SK-N-SH (cell line): ENCODE measurements around the gene ATP5PF. TPM values are rescaled to one million over a fixed set of nuclear protein-coding genes. Genes with fewer than 3 reads are reported as not detected.

Source experiments
- CTCF ChIA-PET: fragments of 300-600, 350-600 bp; formaldehyde crosslinking; extraction: SDS; loops from one replicate; lab custom pipeline; 2021; lab: Yijun Ruan, JAX
- POLR2A ChIA-PET: fragments of 350-600 bp; sonication (Branson Sonifier 250); formaldehyde crosslinking; extraction: SDS; loops from one replicate; lab custom pipeline; 2020; ENCODE audit warnings: antibody characterized with exemption, inconsistent platforms; lab: Yijun Ruan, JAX
- DNase-seq: peaks from one replicate; pipeline ENCODE4 v3.0.0; 2012
- H2AFZ ChIP-seq: fragments of 200-600 bp; sonication (generic); 2 replicates; pipeline ENCODE4 v1.8.1; 2016; ENCODE audit warnings: antibody characterized with exemption, mild to moderate bottlenecking, low read depth
- H3F3A ChIP-seq: fragments of 200-600 bp; sonication (generic); replicated peaks from 2 replicates; pipeline ENCODE3; 2016; ENCODE audit warnings: antibody characterized with exemption, mild to moderate bottlenecking; ENCODE audit not compliant: insufficient read depth
- H3K27ac ChIP-seq, 2 experiments: fragments of 200-500 bp in 1 of 2; fragments of 200-600 bp in 1 of 2; sonication (Bioruptor generic) in 1 of 2; sonication (generic), shearing (Covaris generic) in 1 of 2; 2 replicates each; pipeline versions ENCODE4 v1.5.1 to v1.6.1; 2014 to 2016; ENCODE audit warnings: low read depth in 2 of 2, inconsistent platforms in 1 of 2, low read length in 1 of 2, mild to moderate bottlenecking in 1 of 2, mixed read lengths in 1 of 2
- H3K27me3 ChIP-seq: fragments of 200-600 bp; sonication (generic), shearing (Covaris generic); 2 replicates; pipeline ENCODE4 v1.6.1; 2016; ENCODE audit warnings: mixed run types; ENCODE audit not compliant: insufficient read depth
- H3K36me3 ChIP-seq, 2 experiments: fragments of 200-500 bp in 1 of 2; fragments of 200-600 bp in 1 of 2; sonication (Bioruptor generic) in 1 of 2; sonication (generic) in 1 of 2; replicated peaks in 1 of 2; 2 replicates each; pipeline versions ENCODE3 to v1.5.1; 2014 to 2016; ENCODE audit warnings: low read length in 1 of 2, mild to moderate bottlenecking in 1 of 2; ENCODE audit not compliant: insufficient read depth in 2 of 2, control insufficient read depth in 1 of 2
- H3K4me1 ChIP-seq, 2 experiments: fragments of 200-500 bp in 1 of 2; fragments of 200-600 bp in 1 of 2; sonication (Bioruptor generic) in 1 of 2; sonication (generic), shearing (Covaris generic) in 1 of 2; 2 replicates each; pipeline versions ENCODE4 v1.5.1 to v1.6.1; 2014 to 2016; ENCODE audit warnings: low read depth in 1 of 2, low read length in 1 of 2, mixed run types in 1 of 2; ENCODE audit not compliant: insufficient read depth in 2 of 2, control insufficient read depth in 1 of 2
- H3K4me2 ChIP-seq: fragments of 200-600 bp; sonication (generic), shearing (Covaris generic); 2 replicates; pipeline ENCODE4 v1.6.1; 2017; ENCODE audit warnings: mixed run types
- H3K4me3 ChIP-seq, 2 experiments: fragments of 200-500 bp in 1 of 2; fragments of 200-600 bp in 1 of 2; sonication (Bioruptor generic) in 1 of 2; sonication (generic), shearing (Covaris generic) in 1 of 2; 2 replicates each; pipeline versions ENCODE4 v1.5.1 to v1.8.1; 2014 to 2016; ENCODE audit warnings: low read depth in 2 of 2, inconsistent platforms in 1 of 2, low read length in 1 of 2, mild to moderate bottlenecking in 1 of 2, mixed read lengths in 1 of 2, moderate library complexity in 1 of 2
- H3K79me2 ChIP-seq: fragments of 200-600 bp; sonication (generic); 2 replicates; pipeline ENCODE4 v1.8.1; 2017; ENCODE audit warnings: mild to moderate bottlenecking; ENCODE audit not compliant: insufficient read depth
- H3K9ac ChIP-seq: fragments of 200-600 bp; sonication (generic); 2 replicates; pipeline ENCODE4 v1.6.1; 2017; ENCODE audit warnings: mixed run types
- H3K9me2 ChIP-seq: fragments of 200-600 bp; sonication (generic); 2 replicates; pipeline ENCODE4 v1.6.1; 2017; ENCODE audit warnings: mixed run types
- H3K9me3 ChIP-seq: fragments of 200-600 bp; sonication (generic); 2 replicates; pipeline ENCODE4 v1.6.1; 2017; ENCODE audit warnings: mixed run types, mild to moderate bottlenecking, moderate library complexity
- H4K20me1 ChIP-seq: fragments of 200-600 bp; sonication (generic); 2 replicates; pipeline ENCODE4 v1.6.1; 2017; ENCODE audit warnings: mild to moderate bottlenecking, mixed run types; ENCODE audit not compliant: insufficient read depth
- CHD2 ChIP-seq: fragments of 150-350 bp; IDR thresholded peaks from 2 replicates; pipeline ENCODE4 v1.6.1; 2018; ENCODE audit warnings: low read length; ENCODE audit not compliant: partially characterized antibody
- EZH2phosphoT487 ChIP-seq: fragments of 200-600 bp; sonication (generic); IDR thresholded peaks from 2 replicates; pipeline ENCODE4 v1.6.1; 2017; ENCODE audit warnings: low read depth, mixed run types, mild to moderate bottlenecking, antibody characterized with exemption, moderate library complexity, borderline replicate concordance
- IRF3 ChIP-seq: fragments of 150-350 bp; IDR thresholded peaks from 2 replicates; pipeline ENCODE4 v1.6.1; 2016; ENCODE audit warnings: mild to moderate bottlenecking, low read depth, low read length
- MXI1 ChIP-seq: IDR thresholded peaks from 2 replicates; pipeline ENCODE4 v1.6.1; 2012; ENCODE audit warnings: mild to moderate bottlenecking, low read depth, low read length, improper control_type of control experiment
- NFIC ChIP-seq: IDR thresholded peaks from 2 replicates; pipeline ENCODE4 v1.4.0; 2012; ENCODE audit warnings: borderline replicate concordance
- NRF1 ChIP-seq: IDR thresholded peaks from 2 replicates; pipeline ENCODE4 v1.6.1; 2012; ENCODE audit warnings: low read depth, mild to moderate bottlenecking, low read length
- PBX3 ChIP-seq: IDR thresholded peaks from 2 replicates; pipeline ENCODE4; 2012
- POLR2AphosphoS5 ChIP-seq: IDR thresholded peaks from 2 replicates; pipeline ENCODE4 v1.6.1; 2012; ENCODE audit warnings: low read depth, low read length
- RAD21 ChIP-seq: IDR thresholded peaks from 2 replicates; pipeline ENCODE4 v1.6.1; 2012; ENCODE audit warnings: mild to moderate bottlenecking, low read length
- RCOR1 ChIP-seq: fragments of 150-350 bp; IDR thresholded peaks from 2 replicates; pipeline ENCODE4 v1.6.1; 2017; ENCODE audit warnings: antibody characterized with exemption, low read length
- TCF12 ChIP-seq: IDR thresholded peaks from 2 replicates; pipeline ENCODE4 v1.4.0; 2012
- USF1 ChIP-seq: IDR thresholded peaks from 2 replicates; pipeline ENCODE4 v1.4.0; 2012; ENCODE audit warnings: low read depth, borderline replicate concordance
- WGBS: methylation state at CpG from one replicate; pipeline ENCODE4 v1.1.6; 2017; ENCODE audit warnings: low lambda C conversion rate; 5-methylcytosine and 5-hydroxymethylcytosine counted together
- polyA plus RNA-seq, 3 experiments: library from polyadenylated mRNA; depleted of rRNA; stranded (reverse); fragments of >200 nt; gene quantifications; 2 replicates each; pipeline ENCODE4 v1.2.3, GENCODE V29; 2012

Gene ATP5PF
- polyA plus RNA-seq, 1 of the 3 experiments (the other 2 are of a cell fraction), result 277 TPM

- peaks cover 22% of the 10 kb centered on the region for H3F3A ChIP-seq
- peaks cover 83% of the 10 kb centered on the region for H3K79me2 ChIP-seq
- peaks cover 26% of the 10 kb centered on the region for H4K20me1 ChIP-seq
- H3K4me2 ChIP-seq, result no peak overlapping the region
- POLR2A ChIA-PET, result no interaction called here
- H3K9me3 ChIP-seq, result no peaks in the 10 kb centered on the region
- peaks cover 9 to 21% of the 10 kb centered on the region in 2 experiments; a peak in 3 of 4 replicates for H3K4me1 ChIP-seq
- WGBS, result 95% methylated on average over 6 of the region's 6 CpGs
- H3K4me3 ChIP-seq, result no peak overlapping the region
- H3K9ac ChIP-seq, result no peak overlapping the region
- no peak overlapping the region for H2AFZ ChIP-seq
- no peak overlapping the region for H3K27ac ChIP-seq
- CTCF ChIA-PET, result interaction anchor here (1.3 kb wide), 1 partner anchor 124 kb away, joined by 6 read pairs; no protein-coding TSS in a partner anchor
- H3K36me3 ChIP-seq, result peaks cover 29 to 34% of the 10 kb centered on the region in 2 experiments
- H3K9me2 ChIP-seq, result no peaks in the 10 kb centered on the region
- TF ChIP-seq POLR2AphosphoS5 (no peak), IRF3 (no peak), EZH2phosphoT487 (no peak)
- H3K27me3 ChIP-seq, result no peaks in the 10 kb centered on the region
- DNase-seq, result no peak
These were observed 2.5 kb downstream of the ATP5PF start for GRCh38 chr21:25732091-25732760.

GRCh38 chr21:25722631-25723030 lies 12.1 kb downstream of the ATP5PF start:
- CTCF ChIA-PET, result interaction anchor here (6.4 kb wide), 1 partner anchor 114 kb away, joined by 47 read pairs; no protein-coding TSS in a partner anchor
- Histone ChIP-seq H3K79me2 (peaks cover 15% of the 10 kb centered on the region; the same call in 1 of the 2 replicates), H3K9me2 (no peaks in the 10 kb centered on the region), H3K4me2 (no peak overlapping the region), H3K36me3 (peaks cover 37 to 61% of the 10 kb centered on the region in 2 experiments), H3K9ac (no peak overlapping the region), H3K4me1 (no peaks in the 10 kb centered on the region), H3K27me3 (no peaks in the 10 kb centered on the region), H3K4me3 (no peak overlapping the region), H3K27ac (no peak overlapping the region), H3F3A (peaks cover 13% of the 10 kb centered on the region), H2AFZ (no peak overlapping the region), H3K9me3 (no peaks in the 10 kb centered on the region), H4K20me1 (no peaks in the 10 kb centered on the region)
- DNase-seq, result no peak
- TF ChIP-seq TCF12 (no peak), RAD21 (no peak)
- WGBS, result 94% methylated on average over 3 of the region's 3 CpGs
- POLR2A ChIA-PET, result no interaction called here

- Histone ChIP-seq H3K9me3 (no peaks in the 10 kb centered on the region), H4K20me1 (no peaks in the 10 kb centered on the region), H3K27ac (no peak overlapping the region), H3K79me2 (0 out of 2 replicates have a peak, but pooled peaks cover 9% of the 10 kb centered on the region), H3F3A (peaks cover 13% of the 10 kb centered on the region), H3K4me1 (no peaks in the 10 kb centered on the region), H3K4me2 (no peak overlapping the region), H3K27me3 (no peaks in the 10 kb centered on the region), H3K9me2 (no peaks in the 10 kb centered on the region), H3K9ac (no peak overlapping the region), H3K36me3 (peaks cover 30 to 56% of the 10 kb centered on the region in 2 experiments), H2AFZ (no peak overlapping the region)
- 100% methylated on average over 3 of the region's 3 CpGs for WGBS
- CTCF ChIA-PET, result interaction anchor here (0.8 to 6.4 kb wide), 4 partner anchors 10 to 433 kb away, joined by 3 to 47 read pairs (median 9); no protein-coding TSS in a partner anchor
- no peak for DNase-seq
- POLR2A ChIA-PET, result no interaction called here
- no peak for TF ChIP-seq TCF12
- no peak for TF ChIP-seq IRF3
- TF ChIP-seq USF1, result no peak
- no peak for TF ChIP-seq MXI1
- TF ChIP-seq NFIC, result no peak
- no peak for TF ChIP-seq PBX3
- no peak for TF ChIP-seq RCOR1
- TF ChIP-seq CHD2, result no peak
- no peak for TF ChIP-seq NRF1
- TF ChIP-seq, all 33 proteins: peak for 0
- H3K4me3 ChIP-seq, result no peak overlapping the region
These were observed 12.7 kb downstream of the ATP5PF start for GRCh38 chr21:25721987-25722386.
